HepG2 (cell line): Measurements from ENCODE around the gene UQCRC1. TPM values are rescaled to one million over a fixed set of nuclear protein-coding genes. Genes with fewer than 3 reads are reported as not detected.

Experiments used
- CBX2 ChIP-seq, 2 experiments: fragments of 200-600 bp in 1 of 2; sonication (generic); formaldehyde crosslinking in 1 of 2; IDR thresholded peaks; 2 replicates each; pipeline versions ENCODE4 v1.7.0 to v1.8.1; 2018 to 2022; ENCODE audit warnings: low read depth in 2 of 2, low read length in 1 of 2, mild to moderate bottlenecking in 1 of 2, missing genetic modification reagents in 1 of 2
- EEA1 ChIP-seq: sonication (generic); formaldehyde crosslinking; IDR thresholded peaks from 2 replicates; pipeline ENCODE4 v1.5.1; 2020; ENCODE audit warnings: mild to moderate bottlenecking, missing genetic modification reagents, borderline replicate concordance
- FOSL2 ChIP-seq: sonication (generic); formaldehyde crosslinking; IDR thresholded peaks from 2 replicates; pipeline ENCODE4 v1.4.0; 2020; ENCODE audit warnings: missing genetic modification reagents
- HOXA5 ChIP-seq: sonication (generic); formaldehyde crosslinking; IDR thresholded peaks from 2 replicates; pipeline ENCODE4 v1.4.0; 2020; ENCODE audit warnings: missing genetic modification reagents
- MTA1 ChIP-seq: sonication (generic); formaldehyde crosslinking; IDR thresholded peaks from 2 replicates; pipeline ENCODE4 v1.4.0; 2020; ENCODE audit warnings: missing genetic modification reagents, mild to moderate bottlenecking, borderline replicate concordance
- NR3C1 ChIP-seq: sonication (generic); formaldehyde crosslinking; IDR thresholded peaks from 2 replicates; pipeline ENCODE4 v1.4.0; 2020; ENCODE audit warnings: missing genetic modification reagents
- U2AF1 ChIP-seq: fragments of 200-400 bp; formaldehyde crosslinking; optimal IDR thresholded peaks from 2 replicates; pipeline ENCODE3; 2017; ENCODE audit warnings: mild to moderate bottlenecking, low read depth, low read length
- ZNF33A ChIP-seq: sonication (generic); formaldehyde crosslinking; IDR thresholded peaks from 2 replicates; pipeline ENCODE4 v1.5.1; 2020; ENCODE audit warnings: missing genetic modification reagents, mild to moderate bottlenecking, moderate library complexity, borderline replicate concordance
- ZNF468 ChIP-seq: sonication (generic); formaldehyde crosslinking; IDR thresholded peaks from 2 replicates; pipeline ENCODE4 v1.8.0; 2022; ENCODE audit warnings: mild to moderate bottlenecking, moderate library complexity, missing genetic modification reagents
- ZNF672 ChIP-seq: sonication (generic); formaldehyde crosslinking; IDR thresholded peaks from 2 replicates; pipeline ENCODE4 v1.8.1; 2022; ENCODE audit warnings: missing genetic modification reagents
- ZNF776 ChIP-seq: sonication (generic); formaldehyde crosslinking; IDR thresholded peaks from 2 replicates; pipeline ENCODE4 v1.4.0; 2020; ENCODE audit warnings: mild to moderate bottlenecking, missing genetic modification reagents
- polyA plus RNA-seq, 8 experiments: library from polyadenylated mRNA; depleted of rRNA in 3 of 8; stranded (reverse) in 7 of 8; unstranded in 1 of 8; fragments of >200 nt; fragmentation: Illumina TruSeq in 4 of 8; extraction: Trizol in 4 of 8; gene quantifications; 2 replicates each; pipeline versions ENCODE4 v1.2.1 to v1.2.3, GENCODE V29; 2011 to 2016; ENCODE audit warnings: low read depth in 4 of 8, missing spikeins in 1 of 8, mixed read lengths in 1 of 8; ENCODE audit not compliant: insufficient read depth in 1 of 8
- total RNA-seq, 5 experiments: library from RNA; depleted of rRNA; stranded (reverse); fragments of >200 nt; fragmentation: Illumina TruSeq; extraction: Trizol; gene quantifications; 2 replicates each; pipeline ENCODE4 v1.2.3, GENCODE V29; 2016; ENCODE audit warnings: low read depth in 1 of 5
- TF ChIP-seq, protein P1 (sequence below): sonication (generic); formaldehyde crosslinking; IDR thresholded peaks from 2 replicates; pipeline ENCODE4 v1.5.1; 2020; ENCODE audit warnings: mild to moderate bottlenecking, missing genetic modification reagents, borderline replicate concordance
- TF ChIP-seq, protein P2 (sequence below): sonication (generic); formaldehyde crosslinking; IDR thresholded peaks from 2 replicates; pipeline ENCODE4 v1.4.0; 2020; ENCODE audit warnings: missing genetic modification reagents
- TF ChIP-seq, protein P3 (sequence below): sonication (generic); formaldehyde crosslinking; IDR thresholded peaks from 2 replicates; pipeline ENCODE4 v1.8.0; 2022; ENCODE audit warnings: mild to moderate bottlenecking, missing genetic modification reagents, borderline replicate concordance

Gene UQCRC1
- total and polyA plus RNA-seq, 2 of the 13 experiments (the other 11 are each of a cell fraction or from before 2014, with no cell fraction given), result 316 to 680 TPM

GRCh38 chr3:48555949-48556795 is 53.3 kb downstream of the UQCRC1 start (continued):
- TF ChIP-seq ZNF672 (CRISPR knock-in tag) (no peak), U2AF1 (peak; percentile 4), ZNF468 (CRISPR knock-in tag) (no peak), ZNF776 (CRISPR knock-in tag) (no peak; the same call in 1 of the 2 replicates), HOXA5 (no peak), ZNF33A (CRISPR knock-in tag) (no peak), MTA1 (CRISPR knock-in tag) (no peak), EEA1 (CRISPR knock-in tag) (no peak; the same call in 1 of the 2 replicates), CBX2 (IDR thresholded peaks at IDR 0.05; ENCODE audit: low read depth, low read length) (no peak), CBX2 (CRISPR knock-in tag; IDR thresholded peaks at IDR 0.05; ENCODE audit: low read depth) (no peak), NR3C1 (CRISPR knock-in tag) (no peak), FOSL2 (CRISPR knock-in tag) (no peak)
- TF ChIP-seq, protein P1, sequence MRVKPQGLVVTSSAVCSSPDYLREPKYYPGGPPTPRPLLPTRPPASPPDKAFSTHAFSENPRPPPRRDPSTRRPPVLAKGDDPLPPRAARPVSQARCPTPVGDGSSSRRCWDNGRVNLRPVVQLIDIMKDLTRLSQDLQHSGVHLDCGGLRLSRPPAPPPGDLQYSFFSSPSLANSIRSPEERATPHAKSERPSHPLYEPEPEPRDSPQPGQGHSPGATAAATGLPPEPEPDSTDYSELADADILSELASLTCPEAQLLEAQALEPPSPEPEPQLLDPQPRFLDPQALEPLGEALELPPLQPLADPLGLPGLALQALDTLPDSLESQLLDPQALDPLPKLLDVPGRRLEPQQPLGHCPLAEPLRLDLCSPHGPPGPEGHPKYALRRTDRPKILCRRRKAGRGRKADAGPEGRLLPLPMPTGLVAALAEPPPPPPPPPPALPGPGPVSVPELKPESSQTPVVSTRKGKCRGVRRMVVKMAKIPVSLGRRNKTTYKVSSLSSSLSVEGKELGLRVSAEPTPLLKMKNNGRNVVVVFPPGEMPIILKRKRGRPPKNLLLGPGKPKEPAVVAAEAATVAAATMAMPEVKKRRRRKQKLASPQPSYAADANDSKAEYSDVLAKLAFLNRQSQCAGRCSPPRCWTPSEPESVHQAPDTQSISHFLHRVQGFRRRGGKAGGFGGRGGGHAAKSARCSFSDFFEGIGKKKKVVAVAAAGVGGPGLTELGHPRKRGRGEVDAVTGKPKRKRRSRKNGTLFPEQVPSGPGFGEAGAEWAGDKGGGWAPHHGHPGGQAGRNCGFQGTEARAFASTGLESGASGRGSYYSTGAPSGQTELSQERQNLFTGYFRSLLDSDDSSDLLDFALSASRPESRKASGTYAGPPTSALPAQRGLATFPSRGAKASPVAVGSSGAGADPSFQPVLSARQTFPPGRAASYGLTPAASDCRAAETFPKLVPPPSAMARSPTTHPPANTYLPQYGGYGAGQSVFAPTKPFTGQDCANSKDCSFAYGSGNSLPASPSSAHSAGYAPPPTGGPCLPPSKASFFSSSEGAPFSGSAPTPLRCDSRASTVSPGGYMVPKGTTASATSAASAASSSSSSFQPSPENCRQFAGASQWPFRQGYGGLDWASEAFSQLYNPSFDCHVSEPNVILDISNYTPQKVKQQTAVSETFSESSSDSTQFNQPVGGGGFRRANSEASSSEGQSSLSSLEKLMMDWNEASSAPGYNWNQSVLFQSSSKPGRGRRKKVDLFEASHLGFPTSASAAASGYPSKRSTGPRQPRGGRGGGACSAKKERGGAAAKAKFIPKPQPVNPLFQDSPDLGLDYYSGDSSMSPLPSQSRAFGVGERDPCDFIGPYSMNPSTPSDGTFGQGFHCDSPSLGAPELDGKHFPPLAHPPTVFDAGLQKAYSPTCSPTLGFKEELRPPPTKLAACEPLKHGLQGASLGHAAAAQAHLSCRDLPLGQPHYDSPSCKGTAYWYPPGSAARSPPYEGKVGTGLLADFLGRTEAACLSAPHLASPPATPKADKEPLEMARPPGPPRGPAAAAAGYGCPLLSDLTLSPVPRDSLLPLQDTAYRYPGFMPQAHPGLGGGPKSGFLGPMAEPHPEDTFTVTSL (CRISPR knock-in tag), result 0 out of 2 replicates have a peak, but pooled peaks have one; percentile 43
- TF ChIP-seq, protein P2, sequence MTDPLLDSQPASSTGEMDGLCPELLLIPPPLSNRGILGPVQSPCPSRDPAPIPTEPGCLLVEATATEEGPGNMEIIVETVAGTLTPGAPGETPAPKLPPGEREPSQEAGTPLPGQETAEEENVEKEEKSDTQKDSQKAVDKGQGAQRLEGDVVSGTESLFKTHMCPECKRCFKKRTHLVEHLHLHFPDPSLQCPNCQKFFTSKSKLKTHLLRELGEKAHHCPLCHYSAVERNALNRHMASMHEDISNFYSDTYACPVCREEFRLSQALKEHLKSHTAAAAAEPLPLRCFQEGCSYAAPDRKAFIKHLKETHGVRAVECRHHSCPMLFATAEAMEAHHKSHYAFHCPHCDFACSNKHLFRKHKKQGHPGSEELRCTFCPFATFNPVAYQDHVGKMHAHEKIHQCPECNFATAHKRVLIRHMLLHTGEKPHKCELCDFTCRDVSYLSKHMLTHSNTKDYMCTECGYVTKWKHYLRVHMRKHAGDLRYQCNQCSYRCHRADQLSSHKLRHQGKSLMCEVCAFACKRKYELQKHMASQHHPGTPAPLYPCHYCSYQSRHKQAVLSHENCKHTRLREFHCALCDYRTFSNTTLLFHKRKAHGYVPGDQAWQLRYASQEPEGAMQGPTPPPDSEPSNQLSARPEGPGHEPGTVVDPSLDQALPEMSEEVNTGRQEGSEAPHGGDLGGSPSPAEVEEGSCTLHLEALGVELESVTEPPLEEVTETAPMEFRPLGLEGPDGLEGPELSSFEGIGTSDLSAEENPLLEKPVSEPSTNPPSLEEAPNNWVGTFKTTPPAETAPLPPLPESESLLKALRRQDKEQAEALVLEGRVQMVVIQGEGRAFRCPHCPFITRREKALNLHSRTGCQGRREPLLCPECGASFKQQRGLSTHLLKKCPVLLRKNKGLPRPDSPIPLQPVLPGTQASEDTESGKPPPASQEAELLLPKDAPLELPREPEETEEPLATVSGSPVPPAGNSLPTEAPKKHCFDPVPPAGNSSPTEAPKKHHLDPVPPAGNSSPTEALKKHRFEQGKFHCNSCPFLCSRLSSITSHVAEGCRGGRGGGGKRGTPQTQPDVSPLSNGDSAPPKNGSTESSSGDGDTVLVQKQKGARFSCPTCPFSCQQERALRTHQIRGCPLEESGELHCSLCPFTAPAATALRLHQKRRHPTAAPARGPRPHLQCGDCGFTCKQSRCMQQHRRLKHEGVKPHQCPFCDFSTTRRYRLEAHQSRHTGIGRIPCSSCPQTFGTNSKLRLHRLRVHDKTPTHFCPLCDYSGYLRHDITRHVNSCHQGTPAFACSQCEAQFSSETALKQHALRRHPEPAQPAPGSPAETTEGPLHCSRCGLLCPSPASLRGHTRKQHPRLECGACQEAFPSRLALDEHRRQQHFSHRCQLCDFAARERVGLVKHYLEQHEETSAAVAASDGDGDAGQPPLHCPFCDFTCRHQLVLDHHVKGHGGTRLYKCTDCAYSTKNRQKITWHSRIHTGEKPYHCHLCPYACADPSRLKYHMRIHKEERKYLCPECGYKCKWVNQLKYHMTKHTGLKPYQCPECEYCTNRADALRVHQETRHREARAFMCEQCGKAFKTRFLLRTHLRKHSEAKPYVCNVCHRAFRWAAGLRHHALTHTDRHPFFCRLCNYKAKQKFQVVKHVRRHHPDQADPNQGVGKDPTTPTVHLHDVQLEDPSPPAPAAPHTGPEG (CRISPR knock-in tag), result no peak
- TF ChIP-seq, protein P3, sequence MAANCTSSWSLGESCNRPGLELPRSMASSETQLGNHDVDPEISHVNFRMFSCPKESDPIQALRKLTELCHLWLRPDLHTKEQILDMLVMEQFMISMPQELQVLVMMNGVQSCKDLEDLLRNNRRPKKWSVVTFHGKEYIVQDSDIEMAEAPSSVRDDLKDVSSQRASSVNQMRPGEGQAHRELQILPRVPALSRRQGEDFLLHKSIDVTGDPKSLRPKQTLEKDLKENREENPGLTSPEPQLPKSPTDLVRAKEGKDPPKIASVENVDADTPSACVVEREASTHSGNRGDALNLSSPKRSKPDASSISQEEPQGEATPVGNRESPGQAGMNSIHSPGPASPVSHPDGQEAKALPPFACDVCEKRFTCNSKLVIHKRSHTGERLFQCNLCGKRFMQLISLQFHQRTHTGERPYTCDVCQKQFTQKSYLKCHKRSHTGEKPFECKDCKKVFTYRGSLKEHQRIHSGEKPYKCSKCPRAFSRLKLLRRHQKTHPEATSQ, result no peak
